ENCODE data around the gene CTF1.
A peak's percentile ranks its signal among the peaks of the same experiment; 100 is the strongest.

The CTF1 gene

GRCh38 chr16:30948667-30949649 is 52.5 kb downstream of the CTF1 start, which contains the start of gene ORAI3:
Gene ORAI3 (plus strand): TSS chr16:30949068. CDS start chr16:30949290, 222 bp downstream.
- peak within 1 kb of the TSS; percentile 70 for H3K4me3 ChIP-seq (ENCODE audit: low read depth, low read length)
- peak; percentile 49 for DNase-seq
- H3K9me3 ChIP-seq = no peaks in the 10 kb centered on the region
- H3K4me1 ChIP-seq = peaks cover 17% of the 10 kb centered on the region
- H3K27me3 ChIP-seq = no peaks in the 10 kb centered on the region
- no peak for TF ChIP-seq CTCF (IDR thresholded peaks at IDR 0.05; ENCODE audit: low read depth, low read length)
- peaks cover 4% of the 10 kb centered on the region; the same call in 1 of the 2 replicates for H3K36me3 ChIP-seq

- no peak for DNase-seq
- no peak for TF ChIP-seq CTCF (IDR thresholded peaks at IDR 0.05; ENCODE audit: low read depth, low read length)
Measured at GRCh38 chr16:30949650-30950515, 53.5 kb downstream of the CTF1 start.

GRCh38 chr16:30950516-30951065 is 54.2 kb downstream of the CTF1 start:
- H3K9me3 ChIP-seq = no peaks in the 10 kb centered on the region
- no peak for TF ChIP-seq CTCF (IDR thresholded peaks at IDR 0.05; ENCODE audit: low read depth, low read length)
- H3K4me3 ChIP-seq (ENCODE audit: low read depth, low read length) = no peak overlapping the region
- peaks cover 17% of the 10 kb centered on the region for H3K4me1 ChIP-seq
- H3K27me3 ChIP-seq = no peaks in the 10 kb centered on the region
- H3K36me3 ChIP-seq = no peaks in the 10 kb centered on the region
- no peak for DNase-seq

More at GRCh38 chr16:30949650-30950515, 53.5 kb downstream of the CTF1 start:
- Histone ChIP-seq H3K9me3 (no peaks in the 10 kb centered on the region), H3K27me3 (no peaks in the 10 kb centered on the region), H3K4me1 (peaks cover 17% of the 10 kb centered on the region), H3K4me3 (ENCODE audit: low read depth, low read length) (peak overlapping the region; percentile 70), H3K36me3 (no peaks in the 10 kb centered on the region)

- TF ChIP-seq CTCF (IDR thresholded peaks at IDR 0.05; ENCODE audit: low read depth, low read length) = no peak
- no peaks in the 10 kb centered on the region for H3K9me3 ChIP-seq
- no peak for DNase-seq
- H3K27me3 ChIP-seq = no peaks in the 10 kb centered on the region
- H3K4me3 ChIP-seq (ENCODE audit: low read depth, low read length) = no peak overlapping the region
- H3K36me3 ChIP-seq = no peaks in the 10 kb centered on the region
- H3K4me1 ChIP-seq = peaks cover 17% of the 10 kb centered on the region
Measured at GRCh38 chr16:30951193-30951592, 54.8 kb downstream of the CTF1 start.

- no peaks in the 10 kb centered on the region for H3K27me3 ChIP-seq
- DNase-seq = no peak
- H3K4me3 ChIP-seq (ENCODE audit: low read depth, low read length) = no peak overlapping the region
- no peak for TF ChIP-seq CTCF (IDR thresholded peaks at IDR 0.05; ENCODE audit: low read depth, low read length)
- H3K4me1 ChIP-seq = peaks cover 17% of the 10 kb centered on the region
- H3K9me3 ChIP-seq = no peaks in the 10 kb centered on the region
- H3K36me3 ChIP-seq = no peaks in the 10 kb centered on the region
Measured at GRCh38 chr16:30951750-30952149, 55.3 kb downstream of the CTF1 start.

All from BE2C (cell line).